Left colon (tissue), 2 donors: Measurements from ENCODE around the gene SUPT7L. TPM values are rescaled to one million over a fixed set of nuclear protein-coding genes. Genes with fewer than 3 reads are reported as not detected.
A peak's percentile ranks its signal among the peaks of the same experiment; 100 is the strongest.
"Not testable (repeated sequence)": the region's sequence is repeated elsewhere in the genome, so short reads cannot be mapped to it uniquely, and the experiment has no call there.

Experiments
- ATAC-seq: fragments of 200-7000 bp; cut with Tn5 transposase; one replicate; pipeline ENCODE4 v1.9.1; 2020; ENCODE audit warnings: mild to moderate bottlenecking, moderate library complexity
- DNase-seq, 2 donors: peaks; one replicate each; pipeline ENCODE4 v3.0.0-alpha.2; 2020
- intact Hi-C, 2 donors: fragments of 100-400 bp; cut with DNase I in 1 of 2; cut with micrococcal nuclease in 1 of 2; formaldehyde crosslinking; loops; one replicate each; pipeline versions ENCODE4 v1.11.2 to v1.14.0; 2022; cut with DNase I, micrococcal nuclease
- total RNA-seq, 2 donors: library from RNA; stranded (reverse); fragmentation: NEBNext Ultra II Directional; extraction: Animal tissue kit (Norgen Biotek cat#: 25700); gene quantifications; one replicate each; pipeline ENCODE4 v1.2.1, GENCODE V29; 2021
- donor health status: DM: no; HTN: no; CAD: no.
- donor health status: DM: yes; HTN: yes; CAD: no.

Gene SUPT7L
- total RNA-seq, 2 donors from 2014 or later, result 22.3 to 23.1 TPM

- intact Hi-C loops, result no loop called here
- DNase-seq (no peak), ATAC-seq (no peak)
Measured at GRCh38 chr2:27651056-27651455, 12.4 kb downstream of the SUPT7L start.

- no peak for ATAC-seq
- no peak for DNase-seq
- intact Hi-C loops, result no loop called here
Measured at GRCh38 chr2:27647737-27648136, 15.7 kb downstream of the SUPT7L start.

- DNase-seq, result no peak
- no peak for ATAC-seq
- intact Hi-C loops, result no loop called here
Measured at GRCh38 chr2:27647289-27647688, 16.1 kb downstream of the SUPT7L start.

GRCh38 chr2:27645197-27645596 lies 18.2 kb downstream of the SUPT7L start:
- no peak for ATAC-seq
- intact Hi-C loops, result no loop called here
- DNase-seq, result no peak

GRCh38 chr2:27640722-27641245 lies 22.6 kb downstream of the SUPT7L start:
- DNase-seq (no peak), ATAC-seq (no peak)
- intact Hi-C loops, result no loop called here

- no peak for ATAC-seq
- intact Hi-C loops, result no loop called here
- DNase-seq, result no peak
Measured at GRCh38 chr2:27638709-27639108, 24.7 kb downstream of the SUPT7L start.

- DNase-seq, result no peak
- intact Hi-C loops, result no loop called here
Measured at GRCh38 chr2:27638037-27638637, 25.3 kb downstream of the SUPT7L start.

GRCh38 chr2:27636766-27637165 lies 26.6 kb downstream of the SUPT7L start:
- DNase-seq (no peak), ATAC-seq (no peak)
- intact Hi-C loops, result no loop called here

More at GRCh38 chr2:27638037-27638637, 25.3 kb downstream of the SUPT7L start:
- ATAC-seq, result no peak

GRCh38 chr2:27634291-27634690 lies 29.1 kb downstream of the SUPT7L start:
- ATAC-seq, result no peak
- DNase-seq, result no peak
- intact Hi-C loops, result no loop called here

- intact Hi-C loops, DNase-seq, ATAC-seq: not testable (repeated sequence)
Measured at GRCh38 chr2:27630257-27630656, 33.2 kb downstream of the SUPT7L start.

- peak; percentile 98 for ATAC-seq
- intact Hi-C loops, result no loop called here
- DNase-seq, result peak; percentile 90 to 91
Measured at GRCh38 chr2:27628767-27629709, 34.4 kb downstream of the SUPT7L start, which contains the start of the genes CCDC121 and GPN1. CCDC121 (minus strand) TSS chr2:27629012; CDS start chr2:27627799, 1,213 bp downstream. GPN1 (plus strand) TSS chr2:27629050; CDS start chr2:27629059, 9 bp downstream.

GRCh38 chr2:27627963-27628766 lies 35.2 kb downstream of the SUPT7L start:
- intact Hi-C loops, result no loop called here
- DNase-seq, result no peak

GRCh38 chr2:27626921-27627320 lies 36.5 kb downstream of the SUPT7L start:
- ATAC-seq, DNase-seq, intact Hi-C loops: not testable (repeated sequence)

More at GRCh38 chr2:27627963-27628766, 35.2 kb downstream of the SUPT7L start:
- ATAC-seq, result peak; percentile 58

GRCh38 chr2:27626323-27626722 lies 37.1 kb downstream of the SUPT7L start:
- ATAC-seq, DNase-seq, intact Hi-C loops: not testable (repeated sequence)

- intact Hi-C loops, result no loop called here
- ATAC-seq (no peak), DNase-seq (no peak)
Measured at GRCh38 chr2:27624943-27625342, 38.5 kb downstream of the SUPT7L start.

GRCh38 chr2:27622921-27623384 lies 40.5 kb downstream of the SUPT7L start:
- ATAC-seq, result no peak
- intact Hi-C loops, result no loop called here
- no peak for DNase-seq

GRCh38 chr2:27621524-27621923 lies 41.9 kb downstream of the SUPT7L start:
- intact Hi-C loops, result no loop called here
- DNase-seq, result no peak
- no peak for ATAC-seq

GRCh38 chr2:27615316-27615715 lies 48.1 kb downstream of the SUPT7L start:
- DNase-seq (no peak), ATAC-seq (no peak)
- intact Hi-C loops, result no loop called here

GRCh38 chr2:27613985-27614384 lies 49.4 kb downstream of the SUPT7L start:
- DNase-seq (no peak), ATAC-seq (peak; percentile 95)
- intact Hi-C loops, result no loop called here
